ENCODE data around the gene PIK3R2. TPM values are rescaled to one million over a fixed set of nuclear protein-coding genes. Genes with fewer than 3 reads are reported as not detected.

PIK3R2 gene
- total and polyA plus RNA-seq, 2 of the 13 experiments (the other 11 are each of a cell fraction or from before 2014, with no cell fraction given): 18.6 to 25.3 TPM

DNA sequence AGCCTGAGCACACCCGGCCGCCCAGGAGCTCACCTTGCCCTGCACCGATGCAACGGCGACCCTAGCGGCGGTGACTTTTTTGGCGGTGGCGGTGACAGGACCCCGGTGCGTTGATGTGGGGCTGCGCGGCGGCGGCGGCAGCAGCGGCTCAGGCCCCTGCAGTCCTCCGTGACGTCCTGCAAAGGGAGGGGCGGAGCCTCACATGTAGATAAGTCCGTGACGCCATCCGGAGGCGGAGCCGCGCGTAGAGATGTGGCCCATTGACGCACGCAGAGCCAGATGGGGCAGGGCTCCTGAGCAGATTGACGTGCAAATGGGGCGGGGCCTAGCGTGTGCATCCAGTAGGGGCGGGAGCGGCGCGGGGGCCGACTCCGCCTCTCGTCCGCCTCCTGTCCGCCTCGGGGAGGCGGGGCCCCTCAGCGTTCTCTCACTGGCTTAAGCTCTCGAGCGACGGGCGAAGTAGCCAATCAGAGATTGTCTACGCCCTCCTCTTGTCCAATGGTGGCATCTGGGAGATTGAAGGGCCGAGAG is 51.0 kb downstream of the PIK3R2 start, which contains the start of gene RAB3A (continued):
- TF ChIP-seq SOX5 (CRISPR knock-in tag; IDR thresholded peaks at IDR 0.05; ENCODE audit: borderline replicate concordance) (no peak), CENPT (CRISPR knock-in tag; IDR thresholded peaks at IDR 0.05; ENCODE audit: low read depth) (no peak), NCOA2 (CRISPR knock-in tag; IDR thresholded peaks at IDR 0.05) (no peak), NCOA1 (CRISPR knock-in tag; IDR thresholded peaks at IDR 0.05) (no peak), HNRNPLL (IDR thresholded peaks at IDR 0.05; ENCODE audit: low read depth, low read length, poor library complexity, severe bottlenecking) (peak; percentile 85), HMG20B (CRISPR knock-in tag; conservative IDR thresholded peaks at IDR 0.05) (no peak), RBFOX2 (IDR thresholded peaks at IDR 0.05; ENCODE audit: low read depth, low read length) (peak; percentile 70), SKI (IDR thresholded peaks at IDR 0.05; ENCODE audit: partially characterized antibody) (no peak), SMYD3 (CRISPR knock-in tag; IDR thresholded peaks at IDR 0.05) (no peak), RBM39 (IDR thresholded peaks at IDR 0.05; ENCODE audit: low read depth, low read length, poor library complexity, severe bottlenecking) (no peak), SAFB2 (CRISPR knock-in tag; IDR thresholded peaks at IDR 0.05; ENCODE audit: borderline replicate concordance, low read depth) (no peak), ZNF253 (CRISPR knock-in tag; IDR thresholded peaks at IDR 0.05; ENCODE audit: borderline replicate concordance) (no peak), MTF1 (CRISPR knock-in tag; IDR thresholded peaks at IDR 0.05) (no peak), TP53 (CRISPR knock-in tag; conservative IDR thresholded peaks at IDR 0.05) (no peak), U2AF2 (IDR thresholded peaks at IDR 0.05; ENCODE audit: low read depth, low read length) (no peak), HCFC1 (IDR thresholded peaks at IDR 0.05; ENCODE audit: low read depth, low read length) (no peak; the same call in 1 of the 2 replicates), IRF2 (CRISPR knock-in tag; IDR thresholded peaks at IDR 0.05) (no peak), ZC3H13 (CRISPR knock-in tag; IDR thresholded peaks at IDR 0.05) (no peak), ATM (IDR thresholded peaks at IDR 0.05; ENCODE audit: borderline replicate concordance) (no peak), ZNF263 (CRISPR knock-in tag; IDR thresholded peaks at IDR 0.05) (no peak)
- TF ChIP-seq, protein P1, sequence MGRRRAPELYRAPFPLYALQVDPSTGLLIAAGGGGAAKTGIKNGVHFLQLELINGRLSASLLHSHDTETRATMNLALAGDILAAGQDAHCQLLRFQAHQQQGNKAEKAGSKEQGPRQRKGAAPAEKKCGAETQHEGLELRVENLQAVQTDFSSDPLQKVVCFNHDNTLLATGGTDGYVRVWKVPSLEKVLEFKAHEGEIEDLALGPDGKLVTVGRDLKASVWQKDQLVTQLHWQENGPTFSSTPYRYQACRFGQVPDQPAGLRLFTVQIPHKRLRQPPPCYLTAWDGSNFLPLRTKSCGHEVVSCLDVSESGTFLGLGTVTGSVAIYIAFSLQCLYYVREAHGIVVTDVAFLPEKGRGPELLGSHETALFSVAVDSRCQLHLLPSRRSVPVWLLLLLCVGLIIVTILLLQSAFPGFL (CRISPR knock-in tag; IDR thresholded peaks at IDR 0.05): no peak
- TF ChIP-seq, protein P2, sequence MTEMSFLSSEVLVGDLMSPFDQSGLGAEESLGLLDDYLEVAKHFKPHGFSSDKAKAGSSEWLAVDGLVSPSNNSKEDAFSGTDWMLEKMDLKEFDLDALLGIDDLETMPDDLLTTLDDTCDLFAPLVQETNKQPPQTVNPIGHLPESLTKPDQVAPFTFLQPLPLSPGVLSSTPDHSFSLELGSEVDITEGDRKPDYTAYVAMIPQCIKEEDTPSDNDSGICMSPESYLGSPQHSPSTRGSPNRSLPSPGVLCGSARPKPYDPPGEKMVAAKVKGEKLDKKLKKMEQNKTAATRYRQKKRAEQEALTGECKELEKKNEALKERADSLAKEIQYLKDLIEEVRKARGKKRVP (CRISPR knock-in tag; IDR thresholded peaks at IDR 0.05): no peak
- TF ChIP-seq, protein P3, sequence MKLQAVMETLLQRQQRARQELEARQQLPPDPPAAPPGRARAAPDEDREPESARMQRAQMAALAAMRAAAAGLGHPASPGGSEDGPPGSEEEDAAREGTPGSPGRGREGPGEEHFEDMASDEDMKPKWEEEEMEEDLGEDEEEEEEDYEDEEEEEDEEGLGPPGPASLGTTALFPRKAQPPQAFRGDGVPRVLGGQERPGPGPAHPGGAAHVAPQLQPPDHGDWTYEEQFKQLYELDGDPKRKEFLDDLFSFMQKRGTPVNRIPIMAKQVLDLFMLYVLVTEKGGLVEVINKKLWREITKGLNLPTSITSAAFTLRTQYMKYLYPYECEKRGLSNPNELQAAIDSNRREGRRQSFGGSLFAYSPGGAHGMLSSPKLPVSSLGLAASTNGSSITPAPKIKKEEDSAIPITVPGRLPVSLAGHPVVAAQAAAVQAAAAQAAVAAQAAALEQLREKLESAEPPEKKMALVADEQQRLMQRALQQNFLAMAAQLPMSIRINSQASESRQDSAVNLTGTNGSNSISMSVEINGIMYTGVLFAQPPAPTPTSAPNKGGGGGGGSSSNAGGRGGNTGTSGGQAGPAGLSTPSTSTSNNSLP (IDR thresholded peaks at IDR 0.05; ENCODE audit: low read depth, low read length): no peak
- TF ChIP-seq, protein P4, sequence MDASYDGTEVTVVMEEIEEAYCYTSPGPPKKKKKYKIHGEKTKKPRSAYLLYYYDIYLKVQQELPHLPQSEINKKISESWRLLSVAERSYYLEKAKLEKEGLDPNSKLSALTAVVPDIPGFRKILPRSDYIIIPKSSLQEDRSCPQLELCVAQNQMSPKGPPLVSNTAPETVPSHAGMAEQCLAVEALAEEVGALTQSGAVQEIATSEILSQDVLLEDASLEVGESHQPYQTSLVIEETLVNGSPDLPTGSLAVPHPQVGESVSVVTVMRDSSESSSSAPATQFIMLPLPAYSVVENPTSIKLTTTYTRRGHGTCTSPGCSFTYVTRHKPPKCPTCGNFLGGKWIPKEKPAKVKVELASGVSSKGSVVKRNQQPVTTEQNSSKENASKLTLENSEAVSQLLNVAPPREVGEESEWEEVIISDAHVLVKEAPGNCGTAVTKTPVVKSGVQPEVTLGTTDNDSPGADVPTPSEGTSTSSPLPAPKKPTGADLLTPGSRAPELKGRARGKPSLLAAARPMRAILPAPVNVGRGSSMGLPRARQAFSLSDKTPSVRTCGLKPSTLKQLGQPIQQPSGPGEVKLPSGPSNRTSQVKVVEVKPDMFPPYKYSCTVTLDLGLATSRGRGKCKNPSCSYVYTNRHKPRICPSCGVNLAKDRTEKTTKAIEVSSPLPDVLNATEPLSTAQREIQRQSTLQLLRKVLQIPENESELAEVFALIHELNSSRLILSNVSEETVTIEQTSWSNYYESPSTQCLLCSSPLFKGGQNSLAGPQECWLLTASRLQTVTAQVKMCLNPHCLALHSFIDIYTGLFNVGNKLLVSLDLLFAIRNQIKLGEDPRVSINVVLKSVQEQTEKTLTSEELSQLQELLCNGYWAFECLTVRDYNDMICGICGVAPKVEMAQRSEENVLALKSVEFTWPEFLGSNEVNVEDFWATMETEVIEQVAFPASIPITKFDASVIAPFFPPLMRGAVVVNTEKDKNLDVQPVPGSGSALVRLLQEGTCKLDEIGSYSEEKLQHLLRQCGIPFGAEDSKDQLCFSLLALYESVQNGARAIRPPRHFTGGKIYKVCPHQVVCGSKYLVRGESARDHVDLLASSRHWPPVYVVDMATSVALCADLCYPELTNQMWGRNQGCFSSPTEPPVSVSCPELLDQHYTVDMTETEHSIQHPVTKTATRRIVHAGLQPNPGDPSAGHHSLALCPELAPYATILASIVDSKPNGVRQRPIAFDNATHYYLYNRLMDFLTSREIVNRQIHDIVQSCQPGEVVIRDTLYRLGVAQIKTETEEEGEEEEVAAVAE (CRISPR knock-in tag; IDR thresholded peaks at IDR 0.05; ENCODE audit: borderline replicate concordance): no peak
